Stimulated activated naive CD8-positive, alpha-beta T cell treated with anti-CD3 and anti-CD28 coated beads, Interleukin-15, Interleukin-2, amounts not matched to agents 100 U/mL and 50 U/mL, for 24 hours (primary cell): Measurements from ENCODE around the gene DENND1C.
"Not testable (repeated sequence)": the region's sequence is repeated elsewhere in the genome, so short reads cannot be mapped to it uniquely, and the experiment has no call there.

ENCODE experiments used
- ATAC-seq: fragments of 150-1000 bp; cut with Tn5 transposase; one replicate; pipeline ENCODE4 v1.10.0; 2021
- DNase-seq: peaks from one replicate; pipeline ENCODE4 v3.0.0; 2021

The DENND1C gene

DNA sequence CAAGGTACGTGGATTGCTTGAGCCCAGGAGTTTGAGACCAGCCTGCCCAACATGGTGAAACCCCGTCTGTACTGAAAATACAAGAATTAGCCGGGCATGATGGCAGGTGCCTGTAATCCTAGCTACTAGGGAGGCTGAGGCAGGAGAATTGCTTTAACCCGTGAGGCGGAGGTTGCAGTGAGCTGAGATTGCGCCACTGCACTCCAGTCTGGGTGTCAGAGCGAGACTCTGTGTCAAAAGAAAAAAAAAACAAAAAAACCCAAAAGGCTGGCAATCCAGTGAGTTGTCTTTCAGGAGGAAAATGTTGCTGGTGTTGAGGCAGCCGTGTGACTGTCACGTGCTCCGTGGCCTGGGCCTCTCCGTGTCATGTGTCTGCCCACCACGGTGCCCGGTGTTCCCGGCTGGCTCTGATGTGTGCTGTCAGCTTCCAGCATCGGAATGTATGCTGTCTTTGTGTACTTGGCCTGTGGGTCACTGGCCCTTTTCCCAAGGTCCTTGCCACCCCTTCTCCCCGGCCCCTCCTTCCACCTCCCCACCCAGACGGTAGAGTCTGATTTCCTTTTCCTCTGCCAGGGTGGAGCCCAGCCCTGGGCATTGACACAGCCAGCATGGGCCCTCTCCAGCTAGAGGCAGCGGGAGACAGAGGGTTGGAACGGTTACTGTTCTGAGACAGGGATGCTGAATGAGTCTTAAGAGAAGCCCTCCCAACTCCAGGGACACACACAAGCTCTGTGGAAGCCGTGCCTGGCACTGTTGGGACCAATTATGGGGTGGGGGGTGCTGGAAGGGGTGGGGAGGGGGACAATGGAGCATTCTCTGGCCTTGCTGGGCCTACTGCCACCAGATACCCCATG lies 27.8 kb upstream of the DENND1C start:
- DNase-seq (no peak), ATAC-seq (no peak)

DNA sequence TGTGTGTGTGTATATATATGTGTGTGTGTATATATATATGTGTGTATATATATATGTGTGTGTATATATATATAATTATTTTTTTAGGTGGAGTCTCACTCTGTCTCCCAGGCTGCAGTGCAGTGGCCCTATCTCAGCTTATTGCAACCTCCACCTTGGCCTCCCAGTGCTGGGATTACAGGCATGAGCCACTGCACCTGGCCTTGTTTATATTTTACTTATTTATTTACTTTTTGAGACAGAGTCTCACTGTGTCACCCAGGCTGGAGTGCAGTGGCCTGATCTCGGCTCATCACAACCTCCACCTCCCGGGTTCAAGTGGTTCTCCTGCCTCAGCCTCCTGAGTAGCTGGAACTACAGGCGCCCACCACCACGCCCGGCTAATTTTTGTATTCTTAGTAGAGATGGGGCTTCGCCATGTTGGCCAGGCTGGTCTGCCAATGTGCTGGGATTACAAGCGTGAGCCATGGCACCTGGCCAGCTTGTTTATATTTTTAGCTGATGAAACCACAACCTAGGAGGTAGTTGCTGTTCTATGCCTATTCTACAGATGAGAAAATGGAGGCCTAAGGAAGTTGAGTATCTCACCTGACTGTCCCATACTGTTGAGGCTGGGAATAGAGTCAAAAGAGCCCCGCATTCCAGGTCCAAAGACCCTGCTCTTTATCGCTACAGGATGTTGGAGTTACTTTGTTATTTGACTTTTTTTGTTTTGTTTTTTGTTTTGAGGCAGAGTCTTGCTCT lies 26.6 kb upstream of the DENND1C start:
- not testable (repeated sequence) for ATAC-seq, DNase-seq

DNA sequence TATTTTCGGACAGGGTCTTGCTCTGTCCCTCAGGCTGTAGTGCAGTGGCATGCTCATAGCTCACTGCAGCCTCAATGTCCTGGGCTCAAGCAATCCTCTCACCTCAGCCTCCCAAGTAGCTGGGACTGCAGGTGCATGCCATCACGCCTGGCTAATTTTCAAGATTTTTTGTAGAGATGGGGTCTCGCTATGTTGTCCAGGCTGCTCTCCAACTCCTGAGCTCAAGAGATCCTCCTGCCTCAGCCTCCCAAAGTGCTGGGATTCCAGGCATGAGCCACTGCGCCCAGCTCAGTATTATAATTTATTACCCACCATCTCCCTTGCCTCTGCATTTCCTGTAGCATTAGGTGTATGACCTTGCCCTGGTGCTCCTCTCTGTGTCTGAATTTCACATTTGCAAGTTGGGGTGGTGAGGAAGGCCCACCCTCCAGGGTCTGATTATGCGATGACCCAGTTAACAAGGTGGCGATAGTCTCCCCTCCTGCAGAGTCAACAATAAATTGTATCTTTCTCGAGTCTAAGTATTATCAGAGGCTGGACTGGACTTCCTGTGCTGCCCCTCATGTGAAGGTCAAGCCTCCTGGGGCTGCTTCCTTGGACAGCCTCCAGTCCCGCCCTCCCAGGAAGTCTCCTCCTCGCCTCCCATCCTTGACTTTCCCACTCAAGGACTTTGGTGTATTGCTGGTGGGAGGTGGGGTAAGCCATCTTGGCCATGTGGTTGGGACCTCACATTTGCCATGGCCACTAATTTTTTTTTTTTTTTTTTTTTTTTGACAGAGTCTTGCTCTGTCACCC lies 22.0 kb upstream of the DENND1C start:
- no peak for DNase-seq
- no peak for ATAC-seq

DNA sequence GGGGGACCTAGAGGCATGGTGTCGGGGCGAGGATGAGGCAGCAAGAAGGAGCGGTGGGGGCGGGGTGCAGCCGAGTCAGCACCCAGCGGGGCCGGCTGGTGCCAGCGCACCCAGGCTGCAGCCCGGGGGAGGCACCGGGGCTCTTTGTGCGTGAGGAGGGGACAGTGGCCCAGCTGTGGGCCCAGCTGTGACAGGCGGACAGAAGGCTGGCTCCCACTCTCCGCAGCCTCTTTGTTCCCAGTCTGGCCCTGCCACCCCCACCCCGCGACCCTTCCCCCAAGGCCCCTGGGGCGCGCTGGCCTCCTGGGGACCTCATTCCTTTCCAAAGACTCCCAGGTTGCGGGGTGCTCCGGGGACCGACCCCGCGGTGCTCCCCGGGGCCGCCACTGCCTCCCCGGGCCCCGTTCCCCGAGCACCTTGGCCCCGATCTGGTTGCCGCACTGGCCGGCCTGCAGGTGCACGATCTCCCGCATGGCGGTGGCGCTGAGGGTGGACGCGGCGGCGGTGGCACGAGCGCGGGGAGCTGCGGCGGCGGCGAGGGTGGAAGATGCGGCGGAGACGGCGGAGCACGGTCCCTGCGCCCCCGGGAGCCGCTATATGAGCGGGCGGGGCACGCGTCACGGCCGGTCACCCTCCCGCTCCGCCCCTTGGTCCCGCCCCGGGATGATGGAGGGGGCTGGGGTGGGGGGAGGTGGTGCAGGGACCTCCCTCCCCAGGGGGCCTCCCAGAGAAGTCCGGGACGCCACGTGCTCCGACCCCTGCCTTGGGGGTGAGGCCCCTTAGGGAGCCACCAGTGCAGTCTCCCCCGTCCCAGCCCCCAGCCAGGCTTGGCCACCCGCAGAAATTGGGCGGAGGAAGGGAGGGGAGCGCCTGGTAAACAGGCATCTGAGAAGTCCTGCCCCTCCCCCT lies 20.4 kb upstream of the DENND1C start, which contains the start of gene TUBB4A:
Gene TUBB4A, minus strand, starts transcription at position 570 of the 909 bp plus-strand sequence. Its CDS starts 97 bp downstream, at position 473.
- DNase-seq (peak; percentile 65), ATAC-seq (peak; percentile 68)

DNA sequence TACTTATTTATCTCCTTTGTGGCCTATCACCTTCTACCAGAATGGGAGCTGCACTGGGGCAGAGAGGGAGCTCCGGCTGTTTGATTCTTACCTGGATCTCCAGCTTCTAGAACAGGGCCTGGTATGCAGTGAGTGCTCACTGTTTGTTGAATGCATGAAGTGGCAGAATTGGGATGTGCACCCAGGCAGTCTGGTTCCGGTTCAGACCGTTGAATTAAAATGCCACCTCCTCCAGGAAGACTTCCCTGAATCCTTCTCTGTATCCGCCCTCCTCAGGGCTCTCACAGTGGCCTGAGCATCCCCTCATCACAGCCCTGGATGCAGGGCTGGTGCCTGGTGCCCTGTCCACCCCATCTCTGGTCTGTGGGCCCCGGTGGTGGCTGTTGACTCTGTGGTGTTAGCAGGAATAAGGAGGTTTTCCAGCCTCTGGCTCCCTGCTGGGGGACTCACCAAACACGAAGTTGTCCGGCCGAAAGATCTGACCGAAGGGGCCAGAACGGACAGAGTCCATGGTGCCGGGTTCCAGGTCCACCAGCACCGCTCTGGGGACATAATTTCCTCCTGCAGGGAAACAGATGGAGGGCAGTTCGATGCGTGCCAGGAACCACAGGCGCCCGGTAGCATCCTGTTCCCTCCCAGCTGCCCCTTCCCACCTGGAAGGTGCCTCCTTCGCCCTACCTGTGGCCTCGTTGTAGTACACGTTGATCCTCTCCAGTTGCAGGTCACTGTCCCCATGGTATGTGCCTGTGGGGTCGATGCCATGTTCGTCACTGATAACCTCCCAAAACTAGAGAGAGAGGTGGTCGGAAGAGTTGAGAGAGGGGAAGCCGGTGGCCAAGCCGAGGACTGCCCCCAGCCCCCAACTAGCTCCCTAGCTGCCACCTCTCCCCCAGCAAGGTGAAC lies 19.5 kb upstream of the DENND1C start:
- DNase-seq (no peak), ATAC-seq (no peak)

DNA sequence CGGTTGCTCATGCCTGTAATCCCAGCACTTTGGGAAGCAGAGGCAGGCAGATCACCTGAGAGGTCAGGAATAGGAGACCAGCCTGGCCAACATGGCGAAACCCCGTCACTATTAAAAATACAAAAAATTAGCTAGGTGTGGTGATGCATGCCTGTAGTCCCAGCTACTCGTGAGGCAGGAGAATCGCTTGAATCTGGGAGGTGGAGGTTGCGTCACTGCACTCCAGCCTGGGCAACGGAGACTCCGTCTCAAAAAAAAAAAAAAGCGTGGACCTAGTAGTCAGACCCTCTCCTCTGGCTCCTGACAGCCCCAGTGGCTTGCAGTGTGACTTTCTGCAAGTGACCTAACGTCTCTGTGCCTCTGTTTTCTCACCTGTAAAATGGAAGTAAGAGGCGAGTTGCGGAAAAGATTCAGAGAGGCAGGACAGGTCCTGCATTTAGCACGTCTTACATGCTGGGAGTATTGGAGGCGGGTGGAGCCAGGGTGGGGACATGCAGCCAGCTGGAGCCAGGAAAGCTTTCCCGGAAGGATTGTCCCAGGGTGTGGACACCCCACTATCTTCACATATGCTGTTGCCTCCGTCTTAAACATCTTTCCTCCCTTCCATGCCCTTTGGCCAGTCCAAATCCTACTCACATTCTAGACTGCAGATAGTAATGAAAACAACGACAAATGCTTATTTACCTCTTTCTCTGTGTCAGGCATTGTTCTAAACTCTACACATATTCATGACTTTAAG lies 17.6 kb upstream of the DENND1C start:
- no peak for ATAC-seq
- no peak for DNase-seq

DNA sequence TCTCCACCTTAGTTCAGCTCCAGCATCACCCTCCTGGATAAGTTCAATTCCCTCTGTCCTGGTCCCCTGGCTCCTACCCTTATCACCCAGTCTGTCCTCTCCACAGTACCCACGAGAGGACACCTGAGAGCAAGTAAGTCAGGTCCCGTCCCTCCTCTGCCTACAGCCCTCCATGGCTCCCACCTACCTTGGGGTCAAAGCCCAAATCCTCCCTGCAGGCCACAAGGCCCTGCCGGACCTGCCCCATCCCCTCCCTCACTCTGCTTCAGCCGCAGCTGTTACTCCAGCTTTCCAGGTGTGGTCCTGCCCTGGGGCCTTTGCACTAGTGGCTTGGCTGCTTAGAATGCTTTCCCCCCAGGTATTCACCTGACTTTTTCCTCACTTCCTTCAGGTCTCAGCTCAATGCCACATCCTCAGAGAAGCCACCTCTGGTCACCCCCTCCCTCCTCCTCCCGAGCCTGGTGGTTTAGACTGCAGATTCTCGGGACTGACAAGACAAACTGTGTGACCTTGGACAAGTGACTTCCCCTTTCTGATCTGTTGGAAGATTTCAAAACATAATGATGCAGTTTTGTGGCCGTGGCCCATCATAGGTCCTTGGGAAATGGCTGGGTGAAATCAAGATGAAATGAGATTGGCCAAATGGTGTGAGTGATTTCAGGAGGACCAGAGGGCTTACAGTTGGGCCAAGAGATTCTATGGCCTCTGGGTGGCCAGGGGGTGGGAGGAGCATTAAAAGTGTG lies 16.9 kb upstream of the DENND1C start:
- DNase-seq (no peak), ATAC-seq (no peak)

DNA sequence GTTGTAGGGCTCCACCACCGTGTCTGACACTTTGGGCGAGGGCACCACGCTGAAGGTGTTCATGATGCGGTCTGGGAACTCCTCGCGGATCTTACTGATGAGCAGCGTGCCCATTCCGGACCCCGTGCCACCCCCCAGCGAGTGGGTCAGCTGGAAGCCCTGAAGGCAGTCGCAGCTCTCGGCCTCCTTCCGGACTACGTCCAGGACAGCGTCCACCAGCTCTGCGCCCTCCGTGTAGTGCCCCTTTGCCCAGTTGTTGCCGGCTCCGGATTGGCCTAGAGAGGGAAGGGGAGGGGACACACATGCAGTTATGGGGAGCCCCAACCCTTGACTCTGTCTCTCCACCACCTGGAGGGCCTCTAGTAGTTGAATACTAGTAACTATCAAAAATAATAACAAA lies 14.4 kb upstream of the DENND1C start:
- no peak for ATAC-seq
- DNase-seq, result no peak

DNA sequence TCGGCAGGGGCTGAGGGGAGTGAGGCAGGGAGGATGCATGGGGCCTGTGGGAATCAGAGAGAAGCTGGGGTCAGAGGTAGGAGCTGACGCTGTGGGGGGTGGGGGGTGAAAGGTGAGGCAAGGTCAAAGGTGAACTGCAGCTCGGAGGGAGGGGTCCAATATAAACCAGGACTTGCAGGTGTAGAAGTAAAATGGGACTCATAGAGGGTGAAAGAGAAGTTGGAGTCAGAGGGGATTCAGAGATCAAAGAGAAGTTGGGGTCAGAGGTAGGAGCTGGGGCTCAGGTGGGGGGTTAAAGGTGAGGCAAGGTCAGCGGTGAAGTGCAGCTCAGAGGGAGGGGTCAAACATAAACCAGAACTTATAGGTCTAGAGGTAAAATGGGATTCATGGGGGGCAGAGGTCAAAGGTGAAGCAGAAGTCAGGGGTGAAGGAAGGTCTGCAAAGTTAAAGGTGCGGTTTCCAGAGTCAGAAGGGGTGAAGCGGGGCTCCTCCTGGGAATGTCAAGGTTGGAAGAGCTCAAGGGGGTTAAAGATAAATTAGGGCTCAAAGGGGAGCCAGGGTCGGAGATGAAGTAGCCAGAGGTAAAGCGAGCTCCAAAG lies 12.9 kb upstream of the DENND1C start:
- DNase-seq (no peak), ATAC-seq (no peak)

DNA sequence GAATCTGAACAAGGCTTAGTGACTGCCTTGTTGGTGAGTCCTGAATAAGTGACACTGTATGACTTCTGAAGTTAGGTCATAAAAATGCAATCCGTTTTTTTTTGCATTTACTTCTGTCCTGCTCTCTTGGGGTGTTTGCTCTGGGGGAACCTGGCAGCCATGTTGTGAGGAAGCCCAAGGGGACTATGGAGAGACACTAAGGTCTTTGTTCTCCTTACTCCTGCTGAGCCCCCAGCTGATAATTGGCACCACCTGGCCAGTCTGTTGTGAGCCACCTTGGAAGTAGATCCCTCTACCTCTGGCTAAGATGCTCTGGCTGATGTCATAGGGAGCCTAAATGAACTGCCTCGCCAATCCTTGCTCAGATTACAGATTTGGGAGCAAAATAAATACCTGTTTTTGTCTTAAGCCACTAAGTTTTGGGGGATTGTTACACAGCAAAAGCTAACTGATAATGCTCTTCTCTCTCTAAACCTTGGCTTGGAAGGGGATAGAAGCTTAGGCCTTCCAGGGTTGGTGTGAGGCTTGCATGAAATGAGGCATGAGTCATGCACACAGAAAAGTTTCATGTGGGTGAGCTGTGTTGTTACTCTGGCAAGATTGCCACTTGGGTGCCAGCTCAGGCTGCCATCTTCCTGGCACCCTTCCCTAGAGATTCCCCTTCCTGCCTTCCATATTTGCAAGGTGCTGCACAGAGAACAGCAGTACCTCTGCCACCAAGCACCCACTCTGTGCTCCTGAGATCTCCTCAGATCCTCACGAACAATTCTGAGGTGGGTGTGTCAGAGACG lies 10.4 kb upstream of the DENND1C start:
- no peak for ATAC-seq
- DNase-seq, result no peak

DNA sequence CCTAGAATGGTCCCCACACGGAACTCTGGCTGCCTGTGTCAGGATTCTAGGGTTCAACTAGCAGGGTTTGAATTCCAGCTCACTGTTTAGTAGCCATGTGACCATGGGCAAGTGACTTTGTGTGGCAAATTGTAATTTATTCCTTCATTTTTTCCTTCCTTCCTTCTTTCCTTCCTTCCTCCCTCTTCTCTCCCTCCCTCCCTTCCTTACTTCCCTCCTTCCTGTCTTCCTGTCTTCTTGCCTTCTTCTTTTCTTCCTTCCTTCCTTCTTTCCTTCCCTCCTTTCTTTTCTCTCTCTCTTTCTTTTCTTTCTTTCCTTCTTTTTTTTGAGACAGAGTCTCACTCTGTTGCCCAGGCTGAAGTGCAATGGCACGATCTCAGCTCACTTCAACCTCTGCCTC lies 8.5 kb upstream of the DENND1C start:
- DNase-seq (no peak), ATAC-seq (no peak)

DNA sequence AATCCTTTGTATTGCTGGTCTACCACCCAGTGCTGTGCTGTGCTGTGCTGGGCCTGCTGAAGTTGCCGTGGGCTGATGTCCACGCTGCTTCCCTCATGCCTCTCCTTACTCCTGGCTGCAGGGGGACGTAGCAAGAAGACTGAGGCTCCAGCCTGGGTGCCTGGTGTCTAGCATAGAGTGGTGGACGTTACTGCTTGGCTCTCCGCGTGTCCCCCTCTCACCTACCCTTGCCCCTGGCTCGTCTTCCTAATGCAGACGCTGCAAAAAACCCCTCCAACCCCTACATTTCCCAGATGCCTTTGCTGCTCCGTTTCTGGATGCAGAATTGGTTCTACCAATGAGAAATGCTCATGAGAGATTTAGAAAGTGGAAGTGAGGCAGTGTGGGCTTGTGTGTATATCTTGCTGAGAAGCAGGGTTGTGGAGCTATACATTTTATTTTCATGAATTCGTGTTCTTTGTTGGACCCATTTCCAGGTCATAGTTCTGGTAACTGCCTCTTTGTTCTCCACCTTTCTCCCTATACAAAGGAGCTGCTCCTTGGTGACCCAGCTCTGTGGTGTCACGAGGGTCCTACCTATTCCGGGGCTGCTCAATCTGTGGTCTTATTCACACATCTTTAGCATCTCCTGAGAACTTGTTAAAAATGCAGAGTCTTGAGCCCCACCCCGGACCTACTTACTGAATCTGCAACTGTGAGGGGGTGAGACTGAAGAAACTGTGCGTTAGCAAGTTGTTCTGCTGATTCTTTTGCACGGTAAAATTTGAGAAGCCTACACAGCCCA lies 7.9 kb upstream of the DENND1C start:
- DNase-seq (no peak), ATAC-seq (peak; percentile 77)

DNA sequence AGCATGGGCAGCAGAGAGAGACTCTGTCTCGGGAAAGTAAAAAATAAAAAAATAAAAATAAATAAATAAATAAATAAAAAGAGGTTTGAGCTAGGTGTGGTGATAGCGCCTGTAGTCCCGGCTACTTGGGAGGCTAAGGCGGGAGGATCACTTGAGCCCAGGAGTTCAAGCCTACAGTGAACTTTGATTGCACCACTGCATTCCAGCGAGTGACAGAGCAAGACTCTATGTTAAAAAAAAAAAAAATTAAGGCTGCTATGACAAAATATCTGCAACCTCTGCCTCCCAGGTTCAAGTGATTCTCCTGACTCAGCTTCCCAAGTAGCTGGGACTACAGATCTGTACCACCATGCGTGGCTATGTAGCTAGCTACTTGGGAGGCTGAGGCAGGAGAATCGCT lies 3.2 kb upstream of the DENND1C start:
- no peak for DNase-seq
- no peak for ATAC-seq

DNA sequence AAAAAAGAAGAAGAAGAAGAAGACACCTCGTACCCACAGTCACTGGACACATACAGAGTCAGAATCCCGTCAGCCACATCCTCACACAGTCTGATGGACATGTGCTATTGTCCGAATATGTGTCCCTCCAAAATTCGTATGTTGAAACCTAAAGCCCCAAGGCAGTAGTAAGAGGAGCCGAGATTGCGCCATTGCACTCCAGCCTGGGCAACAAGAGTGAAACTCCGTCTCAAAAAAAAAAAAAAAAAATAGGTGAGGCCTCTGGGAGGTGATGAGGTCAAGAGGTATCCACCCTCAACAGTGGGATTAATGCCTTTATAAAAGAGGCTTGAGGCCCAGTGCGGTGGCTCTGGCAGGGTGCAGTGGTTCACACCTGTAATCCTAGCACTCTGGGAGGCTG lies 2.6 kb upstream of the DENND1C start:
- ATAC-seq, result no peak
- DNase-seq, result no peak

DNA sequence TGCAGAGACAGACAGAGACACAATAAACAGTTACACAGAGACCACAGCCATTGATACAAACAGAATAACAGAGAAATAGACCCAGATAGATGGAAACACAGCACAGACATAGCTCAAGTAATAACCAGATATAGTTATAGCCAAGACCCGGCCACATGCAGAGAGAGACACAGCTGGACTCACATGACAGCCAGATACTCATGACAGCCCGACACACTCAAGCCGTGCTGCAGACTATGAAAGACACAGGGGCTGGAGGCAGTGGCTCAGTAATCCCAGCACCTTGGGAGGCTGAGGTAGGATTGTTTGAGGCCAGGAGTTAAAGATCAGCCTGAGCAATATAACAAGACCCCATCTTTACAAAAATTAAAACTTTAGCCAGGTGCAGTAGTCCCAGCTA lies 1.6 kb upstream of the DENND1C start:
- ATAC-seq, result no peak
- no peak for DNase-seq

DNA sequence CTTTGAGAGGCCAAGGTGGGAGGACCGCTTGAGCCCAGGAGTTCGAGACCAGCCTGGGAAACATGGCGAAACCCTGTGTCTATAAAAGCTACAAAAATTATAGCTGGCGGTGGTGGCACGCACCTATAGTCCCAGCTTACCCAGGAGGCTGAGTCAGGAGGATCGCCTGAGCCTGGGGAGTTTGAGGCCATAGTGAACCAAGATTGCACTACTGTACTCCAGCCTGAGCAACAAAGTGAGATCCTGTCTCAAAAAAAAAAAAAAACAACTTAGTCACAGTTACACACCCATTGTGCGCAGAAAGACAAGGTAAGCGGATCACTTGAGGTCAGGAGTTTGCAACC lies 728 bp upstream of the DENND1C start:
- ATAC-seq (no peak), DNase-seq (peak; percentile 16)

DNA sequence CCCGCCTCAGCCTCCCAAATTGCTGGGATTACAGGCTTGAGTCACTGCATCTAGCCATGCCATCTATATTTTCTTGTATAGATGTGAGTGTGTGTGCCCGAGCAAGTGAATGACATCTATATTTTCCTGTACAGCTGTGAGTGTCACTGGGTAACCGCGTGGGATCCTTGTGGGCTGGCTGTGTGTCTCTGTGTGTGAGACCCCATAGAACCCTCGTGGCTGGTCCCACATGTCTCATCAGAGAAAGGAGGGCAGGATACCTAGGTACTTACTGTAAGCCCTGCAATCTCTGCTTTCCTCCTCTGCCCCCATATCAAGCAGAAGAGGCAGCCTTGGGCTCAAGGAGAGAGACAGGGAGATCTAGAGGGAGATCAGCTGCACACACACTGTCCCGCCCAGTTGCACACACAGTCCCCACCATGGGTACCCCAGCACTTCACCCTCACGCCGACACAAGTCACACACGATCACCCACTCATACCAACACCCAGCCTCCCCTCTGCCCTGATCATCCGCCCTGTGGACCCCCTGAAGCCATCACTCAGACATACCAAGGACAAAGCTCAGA lies 655 bp downstream of the DENND1C start:
- DNase-seq, result peak; percentile 41
- ATAC-seq, result peak; percentile 22
